GM23248 (cell line): ENCODE data around the gene NBEA. TPM values are rescaled to one million over a fixed set of nuclear protein-coding genes. Genes with fewer than 3 reads are reported as not detected.

ENCODE experiments used
- DNase-seq: peaks from one replicate; pipeline ENCODE4 v3.0.0-alpha.2; 2015
- H2AFZ ChIP-seq: fragments of 200-600 bp; sonication (generic); 2 replicates; pipeline ENCODE4 v1.6.1; 2016; ENCODE audit warnings: antibody characterized with exemption
- H3F3A ChIP-seq: fragments of 200-600 bp; sonication (generic); 2 replicates; pipeline ENCODE4 v1.6.1; 2016; ENCODE audit warnings: mild to moderate bottlenecking, antibody characterized with exemption, mixed run types; ENCODE audit not compliant: insufficient read depth
- H3K27ac ChIP-seq: fragments of 200-600 bp; sonication (generic); 2 replicates; pipeline ENCODE4 v1.5.1; 2016; ENCODE audit warnings: mild to moderate bottlenecking
- H3K27me3 ChIP-seq: fragments of 200-600 bp; sonication (generic); replicated peaks from 2 replicates; pipeline ENCODE4 v1.6.1; 2016; ENCODE audit warnings: mild to moderate bottlenecking; ENCODE audit not compliant: insufficient read depth
- H3K36me3 ChIP-seq: fragments of 200-600 bp; sonication (generic); 2 replicates; pipeline ENCODE4 v1.6.1; 2016; ENCODE audit warnings: low read depth, mild to moderate bottlenecking
- H3K4me1 ChIP-seq: fragments of 200-600 bp; sonication (generic); 2 replicates; pipeline ENCODE4 v1.6.1; 2016; ENCODE audit warnings: mild to moderate bottlenecking; ENCODE audit not compliant: insufficient read depth
- H3K4me2 ChIP-seq: fragments of 200-600 bp; sonication (generic); one replicate; pipeline ENCODE4 v1.6.1; 2016; ENCODE audit warnings: mild to moderate bottlenecking; ENCODE audit not compliant: unreplicated experiment
- H3K4me3 ChIP-seq: fragments of 200-600 bp; sonication (generic); 2 replicates; pipeline ENCODE4 v1.5.1; 2016; ENCODE audit warnings: mild to moderate bottlenecking
- H3K79me2 ChIP-seq: fragments of 200-600 bp; sonication (generic); 2 replicates; pipeline ENCODE4 v1.6.1; 2016; ENCODE audit warnings: mild to moderate bottlenecking; ENCODE audit not compliant: insufficient read depth
- H3K9ac ChIP-seq: fragments of 200-600 bp; sonication (generic); 2 replicates; pipeline ENCODE4 v1.6.1; 2016; ENCODE audit warnings: mild to moderate bottlenecking
- H3K9me2 ChIP-seq: fragments of 200-600 bp; sonication (generic); 2 replicates; pipeline ENCODE4 v1.6.1; 2016; ENCODE audit warnings: mixed run types, mild to moderate bottlenecking, moderate library complexity; ENCODE audit not compliant: insufficient read depth
- H3K9me3 ChIP-seq: fragments of 200-600 bp; sonication (generic); one replicate; pipeline ENCODE4 v1.6.1; 2017; ENCODE audit warnings: low read depth
- H4K20me1 ChIP-seq: fragments of 200-600 bp; sonication (generic); 2 replicates; pipeline ENCODE4 v1.6.0; 2016; ENCODE audit not compliant: insufficient read depth
- EZH2 ChIP-seq: fragments of 200-600 bp; sonication (generic); IDR thresholded peaks from 2 replicates; pipeline ENCODE4 v1.6.1; 2018; ENCODE audit warnings: antibody characterized with exemption, mild to moderate bottlenecking; ENCODE audit not compliant: insufficient read depth, poor library complexity, severe bottlenecking
- EZH2phosphoT487 ChIP-seq: fragments of 200-600 bp; sonication (generic); IDR thresholded peaks from 2 replicates; pipeline ENCODE4 v1.6.1; 2018; ENCODE audit warnings: antibody characterized with exemption, moderate library complexity, mild to moderate bottlenecking, low read depth; ENCODE audit not compliant: insufficient read depth
- WGBS, 2 experiments: methylation state at CpG; one replicate each; pipeline ENCODE4 v1.1.6; 2015 to 2017; ENCODE audit warnings: low lambda C conversion rate in 2 of 2, low coverage in 1 of 2; ENCODE audit errors: missing lambda C conversion rate in 2 of 2; 5-methylcytosine and 5-hydroxymethylcytosine counted together
- in situ Hi-C: fragments of 300-500 bp; cut with MboI; formaldehyde crosslinking; loops from 2 replicates; pipeline ENCODE4 v1.15.0; 2020
- polyA plus RNA-seq: library from polyadenylated mRNA; unstranded; fragments of >200 nt; fragmentation: Nextera tagmentation; extraction: Ambion mirVana; gene quantifications from 2 replicates; pipeline ENCODE4 v1.2.1, GENCODE V29; 2016
- small RNA-seq: library from RNA; depleted of rRNA; stranded (forward); fragments of <200 nt; gene quantifications from one replicate; pipeline ENCODE3, GENCODE V24; 2014; ENCODE audit warnings: low read depth, low replicate concordance
- total RNA-seq: library from RNA; depleted of rRNA; stranded (reverse); fragments of >200 nt; shearing (Covaris generic); gene quantifications from 2 replicates; pipeline ENCODE4 v1.2.3, GENCODE V29; 2014

Gene NBEA
- total and polyA plus RNA-seq, 2 experiments from 2014 or later: 1.9 to 3.7 TPM

DNA sequence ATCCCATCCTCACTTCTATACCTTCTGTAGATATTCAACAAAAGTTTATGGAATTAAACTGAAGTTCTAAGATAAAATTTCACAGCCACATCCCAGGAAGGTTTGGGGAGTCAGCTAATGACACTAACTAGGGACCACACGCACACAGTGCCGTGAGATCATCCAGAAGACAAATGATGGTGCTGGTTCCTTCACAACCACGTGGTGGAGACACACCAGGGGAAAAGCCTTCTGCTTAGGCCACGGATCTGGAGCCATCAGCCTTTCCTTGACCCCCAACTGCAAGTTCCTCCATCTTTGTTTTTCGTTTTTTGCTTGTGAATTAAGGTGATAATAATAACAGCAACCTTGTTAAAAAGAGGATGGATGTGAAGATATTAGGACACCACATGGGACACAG lies 776.0 kb downstream of the NBEA start:
- Histone ChIP-seq H3F3A (peaks cover 18% of the 10 kb centered on the region), H3K9me2 (no peaks in the 10 kb centered on the region), H3K4me2 (no peak overlapping the region), H3K36me3 (no peaks in the 10 kb centered on the region), H2AFZ (no peak overlapping the region), H3K27ac (no peak overlapping the region), H3K27me3 (no peaks in the 10 kb centered on the region), H3K79me2 (no peaks in the 10 kb centered on the region), H4K20me1 (no peaks in the 10 kb centered on the region), H3K9ac (no peak overlapping the region), H3K4me1 (peaks cover 24% of the 10 kb centered on the region), H3K4me3 (no peak overlapping the region), H3K9me3 (no peaks in the 10 kb centered on the region)
- TF ChIP-seq EZH2: no peak
- no peak for TF ChIP-seq EZH2phosphoT487
- in situ Hi-C loops: no loop called here
- 83 to 90% methylated on average over 5 of the region's 5 CpGs for WGBS, 2 experiments
- no peak for DNase-seq

DNA sequence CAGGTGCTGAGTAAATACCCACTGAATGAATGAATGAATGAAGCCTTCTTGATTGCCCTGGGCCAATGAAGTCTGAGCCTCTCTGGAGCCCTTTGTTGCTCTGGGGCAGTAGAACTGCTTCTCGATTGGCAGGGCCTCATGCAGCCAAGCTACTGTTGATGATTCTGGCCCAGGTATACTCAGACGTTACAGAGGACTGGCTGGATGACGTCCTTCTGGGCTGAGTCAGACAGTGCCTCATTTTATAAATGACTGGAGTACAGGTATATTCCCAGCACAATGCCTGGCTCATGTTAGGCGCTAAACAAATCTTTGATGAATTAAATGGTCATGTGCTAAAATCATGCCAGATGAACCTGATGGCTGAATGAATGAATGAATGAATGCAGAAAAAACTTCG lies 778.2 kb downstream of the NBEA start:
- no peak overlapping the region for H3K27ac ChIP-seq
- TF ChIP-seq EZH2 (no peak), EZH2phosphoT487 (no peak)
- H3F3A ChIP-seq: peaks cover 30% of the 10 kb centered on the region
- no peak overlapping the region for H2AFZ ChIP-seq
- peak overlapping the region; percentile 78 for H3K4me2 ChIP-seq
- no peaks in the 10 kb centered on the region for H3K9me2 ChIP-seq
- no peak for DNase-seq
- H3K4me1 ChIP-seq: peaks cover 36% of the 10 kb centered on the region
- no peaks in the 10 kb centered on the region for H4K20me1 ChIP-seq
- 69 to 82% methylated on average over 5 of the region's 5 CpGs for WGBS, 2 experiments
- no peak overlapping the region for H3K4me3 ChIP-seq
- H3K27me3 ChIP-seq: no peaks in the 10 kb centered on the region
- H3K36me3 ChIP-seq: no peaks in the 10 kb centered on the region
- H3K9ac ChIP-seq: no peak overlapping the region
- no peaks in the 10 kb centered on the region for H3K79me2 ChIP-seq
- in situ Hi-C loops: loop anchor here (10.0 kb wide), 1 partner anchor 245 kb away; the partner anchor contains the start of gene MAB21L1
- no peaks in the 10 kb centered on the region for H3K9me3 ChIP-seq

DNA sequence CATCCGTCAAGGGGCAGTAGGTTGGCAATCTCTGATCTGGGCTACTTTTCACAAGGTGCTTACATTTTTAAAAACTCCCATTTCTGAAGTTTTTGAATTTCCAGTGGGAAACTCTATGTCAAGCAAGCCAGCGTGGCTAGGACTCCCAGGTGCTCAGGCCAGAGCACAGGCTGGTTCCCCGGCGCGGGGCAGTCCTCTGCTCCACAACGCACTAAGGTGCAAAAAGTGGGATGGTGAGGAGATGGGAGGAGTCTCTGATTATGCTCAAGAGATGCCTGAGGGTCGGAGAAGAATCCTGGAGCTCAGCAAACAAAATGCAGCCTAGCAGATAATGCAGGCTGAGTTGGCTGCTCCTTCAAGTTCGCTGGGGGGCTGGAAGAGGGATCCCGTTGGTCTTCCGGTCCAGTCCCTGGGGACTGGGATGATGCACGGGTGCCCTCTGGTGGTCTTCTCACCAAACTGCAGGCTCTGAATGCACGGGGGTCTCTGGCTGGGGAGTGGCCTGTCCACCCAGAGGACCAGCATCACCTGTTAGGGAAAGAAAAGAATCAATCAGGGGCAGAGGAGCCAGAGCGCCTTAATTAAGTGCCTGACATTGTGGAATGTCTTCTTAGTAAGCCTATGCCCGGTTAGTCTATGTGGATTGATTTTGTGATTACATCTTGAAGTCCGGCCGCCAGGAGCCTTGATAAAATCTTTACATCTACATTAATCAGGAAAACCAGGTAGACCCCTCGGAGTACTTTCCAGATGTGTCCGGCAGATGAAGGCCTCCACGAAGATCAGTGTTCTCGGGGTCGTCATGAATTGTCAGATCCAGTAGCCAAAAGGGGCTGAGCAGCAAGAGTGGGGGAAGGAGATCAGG lies 778.9 kb downstream of the NBEA start:
- H3K27ac ChIP-seq: no peak overlapping the region
- peak overlapping the region; percentile 65 for H3K4me3 ChIP-seq
- H3K9ac ChIP-seq: no peak overlapping the region
- peaks cover 32% of the 10 kb centered on the region for H3F3A ChIP-seq
- 37 to 39% methylated on average over 21 of the region's 21 CpGs for WGBS, 2 experiments
- in situ Hi-C loops: loop anchor here (10.0 kb wide), 1 partner anchor 246 kb away; the partner anchor contains the start of gene MAB21L1
- H3K9me3 ChIP-seq: no peaks in the 10 kb centered on the region
- H3K4me1 ChIP-seq: peaks cover 34% of the 10 kb centered on the region
- no peaks in the 10 kb centered on the region for H3K79me2 ChIP-seq
- TF ChIP-seq EZH2phosphoT487 (no peak), EZH2 (no peak)
- no peaks in the 10 kb centered on the region for H3K27me3 ChIP-seq
- peak; percentile 75 for DNase-seq
- peak overlapping the region; percentile 78 for H3K4me2 ChIP-seq
- H4K20me1 ChIP-seq: no peaks in the 10 kb centered on the region
- peak overlapping the region; percentile 71 for H2AFZ ChIP-seq
- H3K36me3 ChIP-seq: no peaks in the 10 kb centered on the region
- H3K9me2 ChIP-seq: no peaks in the 10 kb centered on the region

Small RNA genes within 50 kb of the gene (small RNA-seq; reads per million reads assigned to genes)
- not detected for gene RF00017
